K562 (cell line): ENCODE measurements around the gene SLX4IP.

ENCODE experiments used
- BHLHE40 ChIP-seq: IDR thresholded peaks from 2 replicates; pipeline ENCODE4 v1.6.1; 2011; ENCODE audit warnings: low read length, improper control_type of control experiment
- HOXB6 ChIP-seq: fragments of 250-450 bp; sonication (Bioruptor Pico); IDR thresholded peaks from 2 replicates; pipeline ENCODE4 v1.5.1; 2022; ENCODE audit warnings: mild to moderate bottlenecking, borderline replicate concordance
- JUN ChIP-seq, 2 experiments: sonication (generic) in 1 of 2; formaldehyde crosslinking in 1 of 2; IDR thresholded peaks; 2 replicates each; pipeline versions ENCODE4 v1.6.1 to v1.8.0; 2012 to 2022; ENCODE audit warnings: borderline replicate concordance in 2 of 2, mild to moderate bottlenecking in 2 of 2, improper control_type of control experiment in 1 of 2, low read depth in 1 of 2, low read length in 1 of 2, missing genetic modification reagents in 1 of 2
- PHF20 ChIP-seq: fragments of 450-650 bp; IDR thresholded peaks from 2 replicates; pipeline ENCODE4 v1.6.1; 2018; ENCODE audit not compliant: partially characterized antibody
- PRDM10 ChIP-seq: fragments of 450-650 bp; IDR thresholded peaks from 2 replicates; pipeline ENCODE4 v1.6.1; 2018; ENCODE audit not compliant: partially characterized antibody
- SP1 ChIP-seq: sonication (generic); formaldehyde crosslinking; IDR thresholded peaks from 2 replicates; pipeline ENCODE4 v1.8.1; 2022; ENCODE audit warnings: mild to moderate bottlenecking, missing genetic modification reagents
- ZNF449 ChIP-seq: fragments of 250-450 bp; sonication (Bioruptor Pico); IDR thresholded peaks from 2 replicates; pipeline ENCODE4 v1.8.0; 2022; ENCODE audit warnings: moderate library complexity, mild to moderate bottlenecking, inconsistent platforms
- TF ChIP-seq, protein P1 (sequence below), 2 experiments: IDR thresholded peaks in 1 of 2; conservative IDR thresholded peaks in 1 of 2; 2 replicates each; pipeline ENCODE4 v1.6.1; 2016; ENCODE audit warnings: low read depth in 2 of 2, mild to moderate bottlenecking in 1 of 2, missing compliant biosample characterization in 1 of 2, missing genetic modification characterization in 1 of 2, moderate library complexity in 1 of 2

GRCh38 chr20:10597637-10598036, 162.5 kb downstream of the SLX4IP start:
- TF ChIP-seq HOXB6 (no peak), PRDM10 (no peak), ZNF449 (CRISPR knock-in tag) (no peak), PHF20 (no peak), JUN (IDR thresholded peaks at IDR 0.05; ENCODE audit: borderline replicate concordance, low read depth, low read length) (no peak), JUN (CRISPR knock-in tag; IDR thresholded peaks at IDR 0.05; ENCODE audit: borderline replicate concordance) (no peak), SP1 (CRISPR knock-in tag) (no peak), BHLHE40 (no peak)
- TF ChIP-seq, protein P1, sequence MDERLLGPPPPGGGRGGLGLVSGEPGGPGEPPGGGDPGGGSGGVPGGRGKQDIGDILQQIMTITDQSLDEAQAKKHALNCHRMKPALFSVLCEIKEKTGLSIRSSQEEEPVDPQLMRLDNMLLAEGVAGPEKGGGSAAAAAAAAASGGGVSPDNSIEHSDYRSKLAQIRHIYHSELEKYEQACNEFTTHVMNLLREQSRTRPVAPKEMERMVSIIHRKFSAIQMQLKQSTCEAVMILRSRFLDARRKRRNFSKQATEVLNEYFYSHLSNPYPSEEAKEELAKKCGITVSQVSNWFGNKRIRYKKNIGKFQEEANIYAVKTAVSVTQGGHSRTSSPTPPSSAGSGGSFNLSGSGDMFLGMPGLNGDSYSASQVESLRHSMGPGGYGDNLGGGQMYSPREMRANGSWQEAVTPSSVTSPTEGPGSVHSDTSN (CRISPR knock-in tag; IDR thresholded peaks at IDR 0.05; ENCODE audit: low read depth) = no peak
- TF ChIP-seq, protein P1 (tag; conservative IDR thresholded peaks at IDR 0.05; ENCODE audit: low read depth) = no peak
